WTC11 (cell line): ENCODE results near the gene MARVELD1.

Experiments
- CTCF ChIP-seq: fragments of 200-600 bp; IDR thresholded peaks from 2 replicates; pipeline ENCODE4 v1.8.0; 2022; ENCODE audit warnings: antibody characterized with exemption
- E2F1 ChIP-seq: sonication (generic); formaldehyde crosslinking; IDR thresholded peaks from 2 replicates; pipeline ENCODE4 v1.8.0; 2022; ENCODE audit warnings: mild to moderate bottlenecking, missing genetic modification reagents
- FOXP4 ChIP-seq: sonication (generic); formaldehyde crosslinking; IDR thresholded peaks from 2 replicates; pipeline ENCODE4 v1.8.0; 2022; ENCODE audit warnings: mild to moderate bottlenecking, missing genetic modification reagents
- JUN ChIP-seq: sonication (generic); formaldehyde crosslinking; IDR thresholded peaks from 2 replicates; pipeline ENCODE4 v1.8.0; 2023; ENCODE audit warnings: mild to moderate bottlenecking, missing genetic modification reagents
- RELA ChIP-seq: sonication (generic); formaldehyde crosslinking; IDR thresholded peaks from 2 replicates; pipeline ENCODE4 v1.8.1; 2022; ENCODE audit warnings: missing genetic modification reagents, mild to moderate bottlenecking, borderline replicate concordance
- TEAD1 ChIP-seq: sonication (generic); formaldehyde crosslinking; IDR thresholded peaks from 2 replicates; pipeline ENCODE4 v1.8.0; 2022; ENCODE audit warnings: mild to moderate bottlenecking, missing genetic modification reagents
- TEAD4 ChIP-seq: sonication (generic); formaldehyde crosslinking; IDR thresholded peaks from 2 replicates; pipeline ENCODE4 v1.8.0; 2022; ENCODE audit warnings: mild to moderate bottlenecking, missing genetic modification reagents
- ZNF219 ChIP-seq: sonication (generic); formaldehyde crosslinking; IDR thresholded peaks from 2 replicates; pipeline ENCODE4 v1.8.0; 2023; ENCODE audit warnings: missing genetic modification reagents, mild to moderate bottlenecking, borderline replicate concordance
- ZNF263 ChIP-seq: sonication (generic); formaldehyde crosslinking; IDR thresholded peaks from 2 replicates; pipeline ENCODE4 v1.8.1; 2022; ENCODE audit warnings: low read depth, mild to moderate bottlenecking, moderate library complexity, missing genetic modification reagents
- TF ChIP-seq, protein P1 (sequence below): sonication (generic); formaldehyde crosslinking; IDR thresholded peaks from 2 replicates; pipeline ENCODE4 v1.8.1; 2023; ENCODE audit warnings: mild to moderate bottlenecking, missing genetic modification reagents, moderate library complexity
- TF ChIP-seq, protein P2 (sequence below): fragments of 250-450 bp; sonication (Bioruptor Pico); IDR thresholded peaks from 2 replicates; pipeline ENCODE4 v2.1.2; 2022; ENCODE audit warnings: mild to moderate bottlenecking, moderate library complexity

GRCh38 chr10:97718659-97719142, 5.2 kb downstream of the MARVELD1 start:
- no peak for TF ChIP-seq CTCF
- TF ChIP-seq ZNF219, result no peak
- TF ChIP-seq, protein P1, sequence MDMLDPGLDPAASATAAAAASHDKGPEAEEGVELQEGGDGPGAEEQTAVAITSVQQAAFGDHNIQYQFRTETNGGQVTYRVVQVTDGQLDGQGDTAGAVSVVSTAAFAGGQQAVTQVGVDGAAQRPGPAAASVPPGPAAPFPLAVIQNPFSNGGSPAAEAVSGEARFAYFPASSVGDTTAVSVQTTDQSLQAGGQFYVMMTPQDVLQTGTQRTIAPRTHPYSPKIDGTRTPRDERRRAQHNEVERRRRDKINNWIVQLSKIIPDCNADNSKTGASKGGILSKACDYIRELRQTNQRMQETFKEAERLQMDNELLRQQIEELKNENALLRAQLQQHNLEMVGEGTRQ (CRISPR knock-in tag), result no peak
- no peak for TF ChIP-seq TEAD4 (CRISPR knock-in tag)
- TF ChIP-seq JUN (CRISPR knock-in tag), result no peak
- TF ChIP-seq E2F1 (CRISPR knock-in tag), result no peak
- no peak for TF ChIP-seq RELA (CRISPR knock-in tag)
- TF ChIP-seq ZNF263, result no peak
- TF ChIP-seq, protein P2, sequence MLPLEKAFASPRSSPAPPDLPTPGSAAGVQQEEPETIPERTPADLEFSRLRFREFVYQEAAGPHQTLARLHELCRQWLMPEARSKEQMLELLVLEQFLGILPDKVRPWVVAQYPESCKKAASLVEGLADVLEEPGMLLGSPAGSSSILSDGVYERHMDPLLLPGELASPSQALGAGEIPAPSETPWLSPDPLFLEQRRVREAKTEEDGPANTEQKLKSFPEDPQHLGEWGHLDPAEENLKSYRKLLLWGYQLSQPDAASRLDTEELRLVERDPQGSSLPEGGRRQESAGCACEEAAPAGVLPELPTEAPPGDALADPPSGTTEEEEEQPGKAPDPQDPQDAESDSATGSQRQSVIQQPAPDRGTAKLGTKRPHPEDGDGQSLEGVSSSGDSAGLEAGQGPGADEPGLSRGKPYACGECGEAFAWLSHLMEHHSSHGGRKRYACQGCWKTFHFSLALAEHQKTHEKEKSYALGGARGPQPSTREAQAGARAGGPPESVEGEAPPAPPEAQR (CRISPR knock-in tag), result no peak
- no peak for TF ChIP-seq TEAD1
- TF ChIP-seq FOXP4 (CRISPR knock-in tag), result no peak
